NB4 (cell line): ENCODE measurements around the gene ZNF230.

ENCODE experiments used
- CTCF ChIP-seq: IDR thresholded peaks from one replicate; pipeline ENCODE4 v1.5.1; 2012; ENCODE audit warnings: low read depth, low read length
- MAX ChIP-seq: IDR thresholded peaks from 2 replicates; pipeline ENCODE4 v1.6.1; 2011; ENCODE audit warnings: low read depth, low read length
- MYC ChIP-seq: IDR thresholded peaks from 2 replicates; pipeline ENCODE4 v1.6.1; 2011; ENCODE audit warnings: low read depth, low read length
- POLR2A ChIP-seq: IDR thresholded peaks from 2 replicates; pipeline ENCODE4 v1.6.1; 2011; ENCODE audit warnings: mild to moderate bottlenecking; ENCODE audit not compliant: insufficient read length; ENCODE audit errors: extremely low read depth

GRCh38 chr19:44002566-44003460, at the start of gene ZNF230:
- no peak for TF ChIP-seq MYC
- no peak for TF ChIP-seq CTCF
- TF ChIP-seq POLR2A: no peak
- TF ChIP-seq MAX: no peak
